CD4-positive, alpha-beta T cell (primary cell): ENCODE data around the gene USE1. TPM values are rescaled to one million over a fixed set of nuclear protein-coding genes. Genes with fewer than 3 reads are reported as not detected.

ENCODE experiments used
- ATAC-seq: fragments of 200-7000 bp; cut with Tn5 transposase; one replicate; pipeline ENCODE4 v1.10.0; 2022; ENCODE audit warnings: mild to moderate bottlenecking; ENCODE audit not compliant: poor library complexity
- CTCF ChIA-PET: fragments of 350-600 bp; sonication (Branson Sonifier 250); formaldehyde crosslinking; loops from one replicate; lab custom pipeline; 2021; ENCODE audit warnings: antibody characterized with exemption, inconsistent platforms; lab: Charles Lee
- POLR2A ChIA-PET: fragments of 350-600 bp; sonication (Branson Sonifier 250); formaldehyde crosslinking; loops from one replicate; lab custom pipeline; 2021; ENCODE audit warnings: antibody characterized with exemption, inconsistent platforms; lab: Charles Lee
- DNase-seq, 14 experiments: peaks; one replicate each; pipeline ENCODE4 v3.0.0-alpha.2; 2013 to 2020; ENCODE audit warnings: mixed read lengths in 2 of 14
- H3K27ac ChIP-seq, 2 donors: one replicate each; pipeline versions ENCODE4 v1.5.1 to v1.7.0; 2013; ENCODE audit warnings: low read length in 2 of 2, low read depth in 1 of 2, mild to moderate bottlenecking in 1 of 2
- H3K27me3 ChIP-seq, 2 experiments: 1 replicate in 1 of 2; 2 replicates in 1 of 2; pipeline versions ENCODE4 v1.6.1 to v1.7.0; 2013; ENCODE audit warnings: low read length in 2 of 2, control low read depth in 1 of 2, mild to moderate bottlenecking in 1 of 2, moderate library complexity in 1 of 2; ENCODE audit not compliant: insufficient read depth in 2 of 2, control insufficient read depth in 1 of 2
- H3K36me3 ChIP-seq: one replicate; pipeline ENCODE4 v1.6.1; 2013; ENCODE audit warnings: low read length, control low read depth; ENCODE audit not compliant: insufficient read depth
- H3K4me1 ChIP-seq: one replicate; pipeline ENCODE4 v1.6.1; 2013; ENCODE audit warnings: low read length, control low read depth; ENCODE audit not compliant: insufficient read depth
- H3K4me3 ChIP-seq: one replicate; pipeline ENCODE4 v1.5.1; 2013; ENCODE audit warnings: mild to moderate bottlenecking, low read length, moderate library complexity
- H3K9me3 ChIP-seq, 2 experiments: 1 replicate in 1 of 2; 2 replicates in 1 of 2; pipeline versions ENCODE4 v1.6.1 to v1.7.0; 2013; ENCODE audit warnings: low read length in 2 of 2, mild to moderate bottlenecking in 2 of 2, control low read depth in 1 of 2, moderate library complexity in 1 of 2; ENCODE audit not compliant: control insufficient read depth in 1 of 2, insufficient read depth in 1 of 2
- H3K27ac Mint-ChIP-seq: one replicate; pipeline ENCODE4 v1.8.0; 2020; ENCODE audit warnings: mixed read lengths
- H3K27me3 Mint-ChIP-seq: one replicate; pipeline ENCODE4 v1.8.0; 2021; ENCODE audit warnings: mixed read lengths
- H3K36me3 Mint-ChIP-seq: one replicate; pipeline ENCODE4 v1.8.0; 2021; ENCODE audit warnings: low read depth, mixed read lengths
- H3K4me1 Mint-ChIP-seq: one replicate; pipeline ENCODE4 v1.8.0; 2021; ENCODE audit warnings: low read depth, mixed read lengths
- H3K4me3 Mint-ChIP-seq: one replicate; pipeline ENCODE4 v1.8.0; 2020; ENCODE audit warnings: mild to moderate bottlenecking, mixed read lengths
- H3K9me3 Mint-ChIP-seq: one replicate; pipeline ENCODE4 v1.8.0; 2020; ENCODE audit warnings: mixed read lengths
- intact Hi-C, 2 experiments: fragments of 100-400 bp; cut with DNase I in 1 of 2; cut with micrococcal nuclease in 1 of 2; formaldehyde crosslinking; loops; one replicate each; pipeline versions ENCODE4 v1.15.1 to v1.9.0; 2023 to 2025; cut with DNase I, micrococcal nuclease
- total RNA-seq, 174 experiments: library from RNA in 2 of 174; stranded (reverse) in 2 of 174; gene quantifications; one replicate each; pipeline ENCODE4 v1.2.3 and lab custom pipeline; 2021 to 2026
- TF ChIP-seq, protein P1 (sequence below): fragments of 200-600 bp; IDR thresholded peaks from one replicate; pipeline ENCODE4 v1.8.0; 2022; ENCODE audit warnings: antibody characterized with exemption, mild to moderate bottlenecking

Gene USE1
- total RNA-seq, 2 experiments from 2014 or later: 23.1 to 24.3 TPM

DNA sequence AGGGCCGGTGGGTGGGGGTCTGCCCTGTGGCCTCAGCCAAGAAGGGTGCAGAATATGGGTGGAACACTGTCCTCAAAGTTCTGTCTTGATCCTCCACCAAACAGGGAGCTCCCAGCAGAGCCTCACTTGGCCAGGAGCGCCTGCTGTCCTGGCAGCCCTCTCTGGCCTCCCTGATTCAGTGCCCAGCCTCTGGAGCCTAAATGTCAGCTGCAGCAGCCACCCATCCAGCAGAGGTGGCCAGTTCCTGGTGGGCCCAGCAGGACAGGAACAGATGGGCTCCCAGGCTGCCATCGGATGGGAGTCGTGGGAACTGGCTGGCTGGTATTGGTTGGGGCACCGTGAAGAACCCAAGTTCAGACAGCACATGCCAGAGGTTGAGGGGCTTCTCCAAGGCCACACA is 1.8 kb upstream of the USE1 start:
- peaks cover 22% of the 10 kb centered on the region for H3K4me1 ChIP-seq
- POLR2A ChIA-PET: interaction anchor here (1.7 to 3.9 kb wide), 2 partner anchors 13 to 22 kb away, joined by 4 to 97 read pairs; partner anchors contain the start of gene OCEL1

DNA sequence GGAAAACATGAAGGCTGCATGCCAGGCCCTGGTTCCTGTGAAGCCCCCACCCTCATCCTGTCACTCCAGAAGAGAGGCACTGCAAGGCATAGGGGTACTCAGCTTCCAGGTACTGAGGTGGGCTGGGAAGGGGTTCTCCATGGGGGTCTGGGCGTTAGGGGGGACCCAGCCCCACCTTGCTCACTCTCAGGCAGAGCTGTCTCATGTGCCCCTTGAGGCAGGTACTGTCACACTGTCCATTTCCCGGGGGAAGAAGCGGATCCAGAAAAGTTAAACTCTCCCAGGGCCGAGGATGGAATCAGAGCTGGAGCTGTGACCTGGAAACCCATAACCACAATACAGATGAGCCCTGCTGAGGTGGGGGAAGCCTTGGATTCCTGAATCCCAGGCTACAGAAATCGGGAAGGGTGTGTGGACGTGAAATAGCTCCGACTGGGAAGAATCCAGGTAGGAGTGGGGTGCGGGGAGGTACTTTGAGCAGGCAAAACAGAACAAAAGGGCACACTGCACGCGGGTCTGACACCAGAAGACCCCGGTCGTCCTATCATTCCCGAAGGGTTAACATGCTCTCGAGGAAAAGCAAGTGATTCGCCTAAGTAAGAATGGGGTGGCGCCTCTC is 540 bp upstream of the USE1 start:
- H3K9me3 ChIP-seq: peaks cover 0 to 5% of the 10 kb centered on the region in 2 experiments
- ChIA-PET CTCF (interaction anchor here (1.0 to 2.5 kb wide), 3 partner anchors 21 to 147 kb away, joined by 3 to 12 read pairs (median 3); no protein-coding TSS in a partner anchor), POLR2A (interaction anchor here (0.5 to 3.9 kb wide), 21 partner anchors 9 to 1796 kb away, joined by 3 to 97 read pairs (median 5); partner anchors contain the start of genes AKAP8L, ANO8, BABAM1 and DDA1)
- intact Hi-C loops: loop anchor here (1.0 to 2.0 kb wide), 6 partner anchors 12 to 139 kb away; partner anchors contain the start of genes OCEL1 (in 2 of the 2), BABAM1 (in 1 of the 2), GTPBP3 (in 1 of the 2) and HAUS8 (in 1 of the 2)
- Mint-ChIP-seq H3K27me3 (no peaks in the 10 kb centered on the region), H3K36me3 (peaks cover 56% of the 10 kb centered on the region), H3K4me1 (peaks cover 11% of the 10 kb centered on the region), H3K27ac (peak overlapping the region; percentile 94), H3K4me3 (peak overlapping the region; percentile 88), H3K9me3 (no peaks in the 10 kb centered on the region)
- TF ChIP-seq, protein P1, sequence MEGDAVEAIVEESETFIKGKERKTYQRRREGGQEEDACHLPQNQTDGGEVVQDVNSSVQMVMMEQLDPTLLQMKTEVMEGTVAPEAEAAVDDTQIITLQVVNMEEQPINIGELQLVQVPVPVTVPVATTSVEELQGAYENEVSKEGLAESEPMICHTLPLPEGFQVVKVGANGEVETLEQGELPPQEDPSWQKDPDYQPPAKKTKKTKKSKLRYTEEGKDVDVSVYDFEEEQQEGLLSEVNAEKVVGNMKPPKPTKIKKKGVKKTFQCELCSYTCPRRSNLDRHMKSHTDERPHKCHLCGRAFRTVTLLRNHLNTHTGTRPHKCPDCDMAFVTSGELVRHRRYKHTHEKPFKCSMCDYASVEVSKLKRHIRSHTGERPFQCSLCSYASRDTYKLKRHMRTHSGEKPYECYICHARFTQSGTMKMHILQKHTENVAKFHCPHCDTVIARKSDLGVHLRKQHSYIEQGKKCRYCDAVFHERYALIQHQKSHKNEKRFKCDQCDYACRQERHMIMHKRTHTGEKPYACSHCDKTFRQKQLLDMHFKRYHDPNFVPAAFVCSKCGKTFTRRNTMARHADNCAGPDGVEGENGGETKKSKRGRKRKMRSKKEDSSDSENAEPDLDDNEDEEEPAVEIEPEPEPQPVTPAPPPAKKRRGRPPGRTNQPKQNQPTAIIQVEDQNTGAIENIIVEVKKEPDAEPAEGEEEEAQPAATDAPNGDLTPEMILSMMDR: no peak
- H3K27me3 ChIP-seq: no peaks in the 10 kb centered on the region
- H3K27ac ChIP-seq: peak overlapping the region; percentile 74 to 97
- peaks cover 47% of the 10 kb centered on the region for H3K36me3 ChIP-seq
- DNase-seq (peak in 1 of 14 experiments; percentile 28), ATAC-seq (no peak)
- peak overlapping the region; percentile 93 for H3K4me3 ChIP-seq
- H3K4me1 ChIP-seq: peaks cover 22% of the 10 kb centered on the region

More for the DNA sequence above, 1.8 kb upstream of the USE1 start:
- Mint-ChIP-seq H3K27me3 (no peaks in the 10 kb centered on the region), H3K9me3 (no peaks in the 10 kb centered on the region), H3K27ac (no peak overlapping the region), H3K4me1 (peaks cover 11% of the 10 kb centered on the region), H3K4me3 (no peak overlapping the region), H3K36me3 (peaks cover 63% of the 10 kb centered on the region)
- H3K27me3 ChIP-seq: no peaks in the 10 kb centered on the region
- H3K27ac ChIP-seq: no peak overlapping the region
- TF ChIP-seq, protein P1: no peak
- CTCF ChIA-PET: interaction anchor here (2.5 kb wide), 1 partner anchor 23 kb away, joined by 12 read pairs; no protein-coding TSS in a partner anchor
- no peak overlapping the region for H3K4me3 ChIP-seq
- no peak for DNase-seq
- peaks cover 53% of the 10 kb centered on the region for H3K36me3 ChIP-seq
- intact Hi-C loops: no loop called here
- ATAC-seq: no peak
- H3K9me3 ChIP-seq: no peaks in the 10 kb centered on the region

DNA sequence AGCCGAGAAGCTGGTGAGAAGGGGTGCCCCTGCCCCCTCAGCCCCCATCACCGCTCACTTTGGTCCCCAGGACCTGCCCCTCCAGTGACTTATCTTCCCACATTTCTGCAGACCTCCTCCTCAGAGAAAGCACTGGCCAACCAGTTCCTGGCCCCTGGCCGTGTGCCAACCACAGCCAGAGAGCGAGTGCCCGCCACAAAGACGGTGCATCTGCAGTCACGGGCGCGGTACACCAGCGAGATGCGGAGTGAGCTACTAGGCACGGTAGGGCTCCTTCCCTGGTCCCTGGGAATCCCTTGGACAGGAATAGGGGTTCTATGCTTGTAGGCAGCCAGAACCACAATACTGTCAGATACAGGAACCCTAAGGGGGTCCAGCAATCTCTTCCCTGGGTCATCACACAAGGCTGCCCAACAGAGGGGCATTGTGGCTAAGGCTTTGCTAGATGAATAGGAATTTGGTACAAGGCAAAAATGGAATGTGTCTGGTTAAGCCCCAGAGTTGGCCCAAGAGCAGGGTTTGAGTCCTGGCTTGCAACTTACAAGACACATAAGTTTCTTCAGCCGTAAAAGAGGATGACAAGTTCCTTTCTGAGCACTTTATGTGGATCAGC is 1.0 kb downstream of the USE1 start:
- Histone ChIP-seq H3K9me3 (peaks cover 0 to 5% of the 10 kb centered on the region in 2 experiments), H3K4me1 (peaks cover 22% of the 10 kb centered on the region), H3K36me3 (peaks cover 34% of the 10 kb centered on the region), H3K27ac (no peak overlapping the region), H3K4me3 (peak overlapping the region; percentile 93), H3K27me3 (no peaks in the 10 kb centered on the region)
- POLR2A ChIA-PET: interaction anchor here (0.9 to 3.9 kb wide), 12 partner anchors 10 to 204 kb away, joined by 3 to 97 read pairs (median 18); partner anchors contain the start of genes ANO8, BABAM1, DDA1 and HAUS8
- Mint-ChIP-seq H3K36me3 (peaks cover 51% of the 10 kb centered on the region), H3K9me3 (no peaks in the 10 kb centered on the region), H3K27me3 (no peaks in the 10 kb centered on the region), H3K4me3 (peak overlapping the region; percentile 88), H3K27ac (peak overlapping the region; percentile 94), H3K4me1 (peaks cover 11% of the 10 kb centered on the region)
- intact Hi-C loops: no loop called here
- TF ChIP-seq, protein P1: no peak
- ATAC-seq (no peak), DNase-seq (peak in 1 of 14 experiments; percentile 35)
- CTCF ChIA-PET: interaction anchor here (2.5 to 2.7 kb wide), 2 partner anchors 19 to 20 kb away, joined by 8 to 12 read pairs; no protein-coding TSS in a partner anchor
